ENCODE measurements around the gene BLMH.
"Not testable (repeated sequence)": the region's sequence is repeated elsewhere in the genome, so short reads cannot be mapped to it uniquely, and the experiment has no call there.

Gene BLMH

DNA sequence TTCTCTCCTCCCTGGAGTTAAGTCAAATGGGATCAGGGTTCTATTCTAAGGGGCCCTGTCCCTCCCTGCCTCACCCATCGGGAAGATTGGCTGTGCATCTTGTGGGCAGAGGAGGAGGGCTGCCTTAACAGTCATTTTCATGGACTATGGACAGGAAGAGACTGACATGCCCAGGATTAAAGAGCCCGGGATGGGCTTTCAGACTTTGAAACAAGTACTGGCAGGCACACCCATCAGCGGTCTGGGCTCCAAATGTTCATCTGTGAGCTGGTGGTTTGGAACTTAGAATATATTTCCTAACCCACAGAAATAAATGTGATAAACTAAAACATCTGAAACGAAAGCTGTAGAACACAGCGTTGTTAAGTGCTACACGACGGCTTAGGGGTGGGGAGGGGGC, 62.7 kb downstream of the BLMH start:
- no peak for DNase-seq (ENCODE audit: low read depth)

DNA sequence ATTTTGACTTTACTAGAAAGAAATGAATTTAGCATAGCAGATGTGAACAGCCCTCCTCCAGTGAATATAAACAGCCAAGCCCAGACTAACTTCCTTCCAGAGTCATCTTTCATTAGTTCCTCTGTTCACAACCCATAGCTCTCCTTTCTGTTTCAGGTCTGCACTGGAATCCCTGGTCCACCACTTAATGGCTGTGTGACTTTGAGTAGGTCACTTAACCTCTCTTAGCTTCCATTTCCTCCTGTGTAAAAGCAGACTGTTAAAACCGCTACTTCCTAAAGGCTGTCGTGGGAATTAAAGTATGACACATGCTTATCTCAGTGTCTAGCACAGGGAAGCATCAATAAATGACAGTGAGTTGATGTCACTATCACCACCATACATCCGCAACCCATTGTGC, 63.7 kb downstream of the BLMH start:
- DNase-seq (ENCODE audit: low read depth): no peak

DNA sequence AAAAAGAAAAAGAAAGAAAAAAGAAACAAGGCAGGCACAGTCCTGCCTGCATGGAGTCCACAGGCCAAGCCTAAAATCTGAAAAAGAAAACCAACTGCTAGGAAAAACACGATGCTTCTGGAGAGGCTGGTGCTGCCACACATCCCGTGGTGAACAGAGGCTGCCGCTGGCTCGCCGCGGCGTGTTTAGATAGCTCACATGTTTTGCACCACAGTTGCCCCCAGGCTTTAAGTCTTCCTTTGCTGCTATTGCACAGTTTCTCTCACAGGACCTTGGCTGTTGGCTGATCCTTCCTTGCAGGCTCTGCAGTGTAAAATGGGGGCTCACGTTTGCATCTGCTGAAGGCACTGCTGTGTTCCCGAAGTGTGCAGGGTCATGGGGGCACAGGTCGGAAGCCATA, 64.9 kb downstream of the BLMH start:
- no peak for DNase-seq (ENCODE audit: low read depth)

DNA sequence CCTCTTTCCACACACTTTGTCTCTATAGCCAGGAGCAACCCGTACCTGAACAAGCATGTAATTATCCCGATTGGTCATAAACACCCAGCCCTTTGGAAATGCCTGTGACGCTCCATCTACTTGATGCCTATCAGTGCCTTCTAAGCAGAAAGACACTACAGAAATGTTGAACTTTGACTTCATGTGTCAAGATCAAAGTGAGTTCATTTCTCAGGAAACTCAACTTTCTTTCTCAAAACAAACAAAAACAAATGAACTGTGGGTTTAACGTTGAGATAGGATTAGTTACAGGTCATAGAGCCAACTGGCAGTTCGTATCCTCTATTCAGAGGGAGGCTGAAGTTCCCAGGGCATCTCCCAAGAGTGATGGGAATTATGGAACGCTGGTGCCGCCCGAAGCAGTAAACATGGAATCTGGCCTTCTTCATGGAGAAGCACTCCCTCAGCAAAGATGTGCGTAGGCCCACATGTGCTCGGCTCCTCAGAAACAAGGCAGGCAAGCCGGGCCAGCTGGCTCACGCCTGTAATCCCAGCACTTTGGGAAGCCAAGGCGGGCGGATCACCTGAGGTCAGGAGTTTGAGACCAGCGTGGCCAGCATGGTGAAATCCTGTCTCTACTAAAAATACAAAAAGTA, 65.7 kb downstream of the BLMH start:
- DNase-seq (ENCODE audit: low read depth): no peak

DNA sequence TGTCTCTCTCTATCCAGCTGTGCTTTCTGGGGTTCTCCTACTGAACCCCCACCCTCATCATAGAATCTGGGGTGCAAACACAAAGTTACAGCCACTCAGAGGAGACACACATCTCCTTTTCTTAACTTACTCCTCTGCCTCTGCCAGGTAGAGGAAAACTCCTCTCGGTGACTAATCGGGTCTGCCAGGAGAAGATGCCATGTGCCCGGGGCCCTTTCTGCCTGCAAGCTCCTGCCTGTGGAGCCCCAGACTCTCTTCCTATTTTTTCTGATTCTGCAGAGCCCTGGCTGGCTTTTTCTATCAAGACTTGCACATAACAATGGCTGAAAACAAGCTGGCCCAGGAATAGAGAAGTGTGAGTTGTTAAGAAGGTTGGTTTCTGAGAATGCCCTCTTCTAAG, 66.6 kb downstream of the BLMH start:
- DNase-seq (ENCODE audit: low read depth): no peak

DNA sequence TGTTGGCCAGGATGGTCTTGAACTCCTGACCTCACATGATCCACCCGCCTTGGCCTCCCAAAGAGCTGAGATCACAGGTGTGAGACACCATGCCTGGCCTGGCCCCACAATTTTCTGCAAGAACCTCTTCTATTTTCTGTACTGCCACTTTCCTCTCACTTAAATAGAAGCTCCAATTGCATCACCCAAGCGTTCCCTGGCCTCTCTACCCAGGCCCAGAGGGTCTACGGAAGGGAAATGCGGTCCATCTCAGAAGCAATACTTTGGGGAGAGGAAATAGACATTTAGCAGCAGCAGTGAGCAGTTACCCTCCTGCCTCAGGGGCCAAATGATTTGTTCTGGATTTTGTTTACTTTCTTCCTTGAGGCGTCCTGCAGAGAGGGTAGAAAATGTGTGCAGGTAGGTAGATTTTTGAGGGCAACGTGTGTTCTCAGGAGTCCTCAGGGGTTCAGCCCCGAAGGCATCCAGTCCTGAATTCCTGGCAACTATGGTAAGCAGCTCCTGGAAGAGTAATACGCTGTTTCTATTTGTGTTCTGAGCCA, 67.3 kb downstream of the BLMH start:
- DNase-seq (ENCODE audit: low read depth): no peak

DNA sequence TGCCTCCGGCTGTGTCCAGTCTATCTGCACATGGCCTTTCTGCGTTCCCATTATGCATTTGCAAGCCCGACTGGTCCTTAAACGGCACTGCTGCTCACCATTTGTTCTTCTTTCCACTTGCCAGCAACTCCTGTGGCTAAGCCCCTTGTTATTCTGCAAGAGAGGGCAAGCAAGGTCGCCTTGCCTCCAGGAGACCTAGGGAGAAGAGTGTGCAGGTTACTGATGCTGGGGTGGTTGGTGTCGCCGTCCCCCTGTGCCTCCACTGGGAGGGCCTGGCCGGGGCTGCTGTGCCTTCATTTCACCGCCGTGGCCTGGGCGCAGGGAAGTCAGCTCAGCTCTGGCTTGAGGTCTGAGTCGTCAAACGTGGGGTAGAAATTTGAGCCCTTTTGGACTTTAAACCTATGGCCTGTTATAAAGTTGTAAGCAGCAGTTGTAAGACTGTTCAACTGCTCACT, 69.0 kb downstream of the BLMH start:
- DNase-seq (ENCODE audit: low read depth): no peak

DNA sequence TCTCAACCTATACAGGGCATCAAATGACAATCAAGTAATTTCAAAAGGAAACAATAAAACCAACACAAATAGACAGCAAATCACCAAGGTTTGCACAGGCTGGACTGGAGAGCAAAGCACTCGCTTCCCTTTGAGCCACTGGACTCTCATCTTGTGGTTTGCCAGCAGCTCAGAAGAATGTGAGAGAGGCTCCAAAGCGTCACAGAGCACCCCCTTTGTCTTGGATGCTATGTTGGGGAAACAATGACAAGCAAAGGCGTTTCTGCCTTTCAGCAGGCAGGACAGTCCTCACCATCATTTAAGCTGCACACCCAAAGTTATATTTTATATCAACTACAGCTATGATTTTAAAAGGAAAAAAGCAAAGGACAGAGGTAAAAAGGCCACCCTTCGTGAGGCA, 69.5 kb downstream of the BLMH start:
- DNase-seq (ENCODE audit: low read depth): no peak

DNA sequence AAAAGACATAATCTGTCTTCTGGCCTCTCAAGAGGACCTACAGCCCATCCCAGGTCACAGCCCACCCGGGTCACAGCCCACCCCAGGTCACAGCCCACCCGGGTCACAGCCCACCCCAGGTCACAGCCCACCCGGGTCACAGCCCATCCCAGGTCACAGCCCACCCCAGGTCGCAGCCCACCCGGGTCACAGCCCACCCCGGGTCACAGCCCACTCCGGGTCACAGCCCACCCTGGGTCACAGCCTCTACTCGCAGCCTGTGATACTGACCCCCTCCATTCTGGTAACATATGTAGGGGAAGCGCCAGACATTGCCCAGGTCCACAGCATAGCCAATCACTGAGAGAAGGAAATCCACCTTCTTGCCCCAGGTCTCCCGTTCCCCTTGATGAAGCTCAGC, 70.4 kb downstream of the BLMH start:
- no peak for DNase-seq (ENCODE audit: low read depth)

DNA sequence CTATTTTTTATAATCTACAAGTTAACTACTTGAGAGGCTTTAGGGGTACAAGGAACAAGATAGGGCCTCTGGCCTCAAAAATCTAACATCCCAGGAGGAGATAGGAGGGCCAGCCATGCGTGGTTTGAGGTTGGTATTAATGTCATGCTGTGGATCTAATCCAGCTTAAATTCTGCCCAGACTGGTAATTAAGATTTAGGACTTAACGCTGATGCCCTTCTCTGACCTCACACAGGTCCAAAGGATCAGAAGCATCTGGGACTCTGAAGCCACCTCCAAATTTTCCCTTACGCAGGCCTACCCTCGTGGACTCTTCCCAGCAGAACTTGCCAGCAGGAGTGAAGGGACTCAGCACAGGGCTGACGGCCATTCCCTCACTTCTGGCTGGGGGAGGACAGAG, 71.3 kb downstream of the BLMH start:
- no peak for DNase-seq (ENCODE audit: low read depth)

DNA sequence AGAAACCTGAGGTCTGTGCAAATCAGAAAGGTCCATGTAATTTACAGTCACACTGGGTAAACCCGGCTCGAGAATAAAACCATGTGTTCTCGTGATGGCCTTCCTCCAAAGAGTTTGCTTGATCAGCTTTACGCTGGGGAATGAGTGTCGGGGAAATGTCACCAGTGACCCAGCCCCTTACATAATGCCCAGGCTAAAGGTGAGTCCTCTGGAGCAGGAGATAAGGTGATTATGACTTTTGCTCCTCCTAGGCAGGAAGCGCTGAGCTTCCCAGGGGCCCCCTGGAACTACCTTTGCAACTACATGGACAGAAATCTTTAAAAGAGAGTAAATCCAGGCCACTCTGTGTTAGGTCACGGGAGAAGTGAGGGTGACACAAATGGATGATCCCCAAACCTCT, 71.9 kb downstream of the BLMH start:
- no peak for DNase-seq (ENCODE audit: low read depth)

DNA sequence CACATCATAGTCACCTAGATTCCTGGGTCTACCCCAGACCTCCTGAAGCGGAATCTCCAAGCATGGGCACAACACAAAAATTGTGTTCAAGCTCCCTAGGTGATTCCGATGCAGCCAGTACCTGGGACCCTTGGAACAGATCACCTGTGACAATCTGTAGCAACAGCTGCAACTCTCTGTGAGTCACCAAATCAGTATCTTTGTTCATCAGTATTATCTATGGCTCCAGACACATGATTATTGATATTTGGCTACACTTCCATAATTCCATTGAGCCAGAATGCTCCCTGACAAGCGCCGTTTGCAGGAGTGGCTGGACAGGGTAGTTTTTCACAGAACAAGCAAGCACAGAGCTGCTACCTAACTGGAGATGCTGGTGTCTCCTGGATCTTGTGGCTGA, 72.4 kb downstream of the BLMH start:
- no peak for DNase-seq (ENCODE audit: low read depth)

DNA sequence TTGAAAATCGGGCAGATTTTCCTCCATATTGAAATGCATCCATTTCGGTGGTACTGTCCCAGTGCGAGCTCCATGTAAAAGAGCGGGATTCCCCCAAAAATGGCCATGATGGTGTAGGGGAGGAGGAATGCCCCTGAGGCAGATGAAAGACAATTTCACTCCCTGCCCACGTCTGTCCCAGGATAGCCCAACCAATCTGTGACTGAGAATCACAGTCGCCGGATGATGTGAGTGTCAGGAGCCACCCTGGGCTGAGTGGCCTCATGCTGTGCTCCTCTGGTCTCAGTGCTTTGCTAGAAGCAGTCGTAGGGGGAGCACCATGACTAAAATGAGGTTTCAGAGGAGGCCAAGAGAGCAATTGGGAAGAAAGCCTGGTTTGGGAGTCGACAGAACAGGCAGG, 72.9 kb downstream of the BLMH start:
- no peak for DNase-seq (ENCODE audit: low read depth)

DNA sequence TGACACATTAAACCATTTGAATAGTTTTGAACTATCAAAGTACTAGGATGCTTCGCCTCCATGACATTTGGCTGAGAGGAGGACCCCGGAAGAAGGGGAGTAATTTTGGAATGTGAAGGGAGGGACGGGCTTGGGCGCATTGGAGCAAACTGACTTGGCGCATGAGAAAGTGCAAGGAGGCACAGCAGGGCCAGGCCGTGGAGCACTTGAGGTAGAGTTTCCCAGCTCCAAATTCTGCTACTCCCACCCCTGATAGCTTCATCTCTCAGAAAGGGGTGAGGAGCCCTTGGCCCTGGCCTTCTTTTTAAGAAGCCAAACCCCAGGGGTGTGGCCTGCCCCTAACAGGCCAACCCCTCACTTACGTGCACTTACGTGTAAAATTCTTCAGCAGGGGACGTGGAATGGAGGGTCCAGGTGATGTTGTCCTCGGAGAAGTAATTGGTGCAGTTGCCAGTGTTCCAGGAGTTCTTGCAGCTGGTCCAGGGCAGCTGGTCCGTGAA, 73.9 kb downstream of the BLMH start:
- DNase-seq (ENCODE audit: low read depth): no peak

DNA sequence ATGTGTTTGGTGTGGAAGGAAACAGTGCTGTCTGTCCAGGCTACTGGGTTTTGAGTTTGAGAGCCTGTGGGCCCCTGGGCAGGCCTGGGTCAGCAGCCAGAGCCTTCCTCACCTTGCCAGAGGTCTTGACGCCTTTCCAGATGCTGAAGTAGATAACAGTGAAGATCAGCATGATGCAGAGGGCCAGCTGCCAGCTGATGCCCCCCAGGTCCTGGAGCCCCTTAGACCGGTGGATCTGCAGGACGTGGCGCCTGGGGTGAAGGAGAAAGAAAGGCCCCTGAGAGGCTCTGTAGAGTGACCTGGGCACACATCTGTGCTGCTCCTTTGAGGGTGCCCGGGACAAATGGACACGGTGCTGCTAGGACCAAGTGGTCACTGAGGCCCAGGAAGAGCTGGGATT, 74.7 kb downstream of the BLMH start:
- no peak for DNase-seq (ENCODE audit: low read depth)

DNA sequence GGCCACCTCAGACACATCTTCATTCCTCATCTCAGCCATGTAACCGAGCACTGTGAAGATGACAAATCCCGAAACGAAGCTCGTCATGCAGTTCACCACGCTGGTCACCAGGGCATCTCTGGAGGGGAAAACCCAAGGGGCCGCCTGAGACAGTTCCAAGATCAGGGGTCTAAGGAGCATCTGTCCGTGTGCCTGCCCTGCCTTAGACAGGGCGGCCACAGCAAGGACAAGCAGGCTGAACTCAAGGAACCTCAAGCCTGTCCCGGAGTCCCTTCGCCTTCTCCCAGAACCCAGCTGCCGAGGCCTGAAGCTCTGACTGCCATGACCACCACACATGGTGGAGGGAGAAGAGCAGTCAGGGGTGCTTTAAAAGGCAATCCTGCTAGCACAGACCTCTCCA, 79.0 kb downstream of the BLMH start:
- no peak for DNase-seq (ENCODE audit: low read depth)

DNA sequence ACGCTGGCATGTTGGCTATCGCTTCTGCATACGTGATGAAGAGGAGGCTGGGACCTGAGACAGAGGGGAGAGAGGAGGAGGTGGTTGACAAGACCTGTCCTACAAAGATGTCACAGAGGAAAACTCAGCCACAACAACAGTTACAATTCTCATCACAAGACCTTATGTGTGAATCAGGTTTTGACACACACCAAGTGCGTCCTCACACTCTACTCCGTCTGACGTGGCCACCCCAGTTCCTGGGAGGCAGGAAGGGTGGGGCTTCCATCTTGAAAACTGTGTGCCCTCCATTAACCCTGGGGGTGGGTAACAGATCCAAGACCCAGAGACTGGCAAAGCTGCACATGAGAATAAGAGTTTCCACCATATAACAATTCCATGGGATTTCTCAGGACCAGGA, 80.4 kb downstream of the BLMH start:
- DNase-seq (ENCODE audit: low read depth): no peak

DNA sequence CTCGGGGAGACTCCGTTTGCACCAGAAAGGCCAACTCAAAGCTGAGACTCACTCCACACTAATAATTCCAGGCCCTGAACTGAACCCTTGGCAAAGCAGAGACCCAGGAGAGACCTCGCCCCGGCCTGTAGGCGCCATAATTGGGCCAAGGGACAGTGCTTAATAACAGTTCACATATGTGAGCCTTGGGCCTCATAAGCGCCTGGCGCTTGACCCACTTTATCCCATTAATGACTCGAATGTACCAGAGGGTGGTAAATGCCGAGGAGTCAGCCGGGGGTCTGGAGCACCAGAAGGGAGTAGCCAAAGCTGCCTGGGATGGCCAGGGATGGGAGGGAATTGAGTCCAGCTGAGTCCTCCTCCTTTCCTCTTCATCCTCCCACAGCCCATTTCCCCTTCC, 80.8 kb downstream of the BLMH start:
- no peak for DNase-seq (ENCODE audit: low read depth)

DNA sequence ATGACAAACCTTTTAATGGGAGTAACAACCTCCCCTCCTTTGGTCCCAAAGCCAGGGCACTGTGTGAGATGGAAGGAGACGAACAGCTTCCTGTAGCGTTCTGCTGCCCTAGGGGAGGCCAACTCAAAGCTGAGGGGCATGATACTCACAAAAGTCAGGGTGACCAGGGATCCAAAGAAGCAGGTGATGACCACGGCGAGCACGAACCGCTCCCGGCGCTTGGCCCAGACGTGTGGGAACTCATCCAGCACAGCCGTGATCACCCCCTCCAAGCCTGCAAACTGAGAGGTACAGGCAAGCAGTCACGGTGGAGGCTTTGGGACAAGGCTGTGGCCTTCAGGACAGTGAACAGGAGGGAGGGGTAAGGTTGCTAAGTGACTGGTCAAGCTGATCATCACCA, 81.4 kb downstream of the BLMH start:
- no peak for DNase-seq (ENCODE audit: low read depth)

DNA sequence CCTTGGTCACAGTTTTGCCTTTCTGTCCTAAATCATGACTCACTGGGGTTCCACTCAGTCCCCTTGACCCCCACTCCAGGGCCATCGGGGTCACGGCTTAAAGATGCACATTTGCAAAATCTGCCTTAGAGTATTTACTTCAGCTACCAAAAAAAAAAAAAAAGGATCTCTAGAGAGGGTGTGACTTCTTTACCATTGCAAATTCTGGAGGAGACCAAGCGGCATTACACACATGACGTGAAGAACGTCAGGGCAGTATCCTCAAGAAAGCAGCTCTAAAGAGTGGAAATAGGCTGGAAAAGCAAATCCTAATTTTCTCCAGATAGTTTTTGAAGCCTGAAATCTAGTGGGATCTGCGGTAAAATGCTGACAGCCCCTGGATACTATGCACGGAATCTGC, 81.8 kb downstream of the BLMH start:
- DNase-seq (ENCODE audit: low read depth): no peak

DNA sequence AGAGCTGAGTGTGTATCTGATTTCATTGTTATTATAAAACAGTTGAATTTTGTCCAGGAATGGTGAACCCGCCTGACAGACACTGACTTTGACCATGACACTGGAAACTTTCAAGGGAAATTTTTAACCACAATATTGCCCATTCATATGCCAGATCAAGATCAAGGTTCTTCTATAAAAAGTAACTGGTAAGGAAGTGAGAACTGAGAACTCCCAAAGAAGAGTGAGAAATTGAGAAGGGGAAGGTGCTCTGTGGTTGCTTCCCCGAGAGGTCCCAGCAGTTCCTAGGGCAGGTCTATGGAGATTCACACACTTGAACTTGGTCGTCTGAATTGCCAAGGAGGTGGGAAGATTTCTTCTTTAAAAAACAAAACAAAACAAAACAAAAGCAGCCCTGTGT, 83.5 kb downstream of the BLMH start:
- DNase-seq (ENCODE audit: low read depth): no peak

DNA sequence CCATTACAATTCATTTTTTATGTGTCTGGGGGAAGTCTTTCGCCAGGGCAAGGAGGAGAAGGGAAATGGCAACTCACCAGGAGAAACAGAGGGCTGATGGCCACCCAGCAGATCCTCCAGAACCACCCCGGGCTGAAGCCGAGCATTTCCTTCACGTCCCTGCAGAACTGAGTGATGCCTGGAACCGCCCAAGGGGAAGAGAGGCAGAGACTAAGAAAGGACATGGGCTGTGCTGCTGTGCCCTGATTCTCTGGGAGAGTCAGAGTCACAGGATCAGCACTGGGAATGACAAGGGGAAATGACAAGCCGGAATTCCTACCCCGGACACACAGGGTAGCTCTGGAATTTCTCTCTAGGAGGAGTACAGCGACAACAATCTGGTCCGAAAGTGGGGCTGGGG, 84.1 kb downstream of the BLMH start:
- DNase-seq (ENCODE audit: low read depth): no peak

DNA sequence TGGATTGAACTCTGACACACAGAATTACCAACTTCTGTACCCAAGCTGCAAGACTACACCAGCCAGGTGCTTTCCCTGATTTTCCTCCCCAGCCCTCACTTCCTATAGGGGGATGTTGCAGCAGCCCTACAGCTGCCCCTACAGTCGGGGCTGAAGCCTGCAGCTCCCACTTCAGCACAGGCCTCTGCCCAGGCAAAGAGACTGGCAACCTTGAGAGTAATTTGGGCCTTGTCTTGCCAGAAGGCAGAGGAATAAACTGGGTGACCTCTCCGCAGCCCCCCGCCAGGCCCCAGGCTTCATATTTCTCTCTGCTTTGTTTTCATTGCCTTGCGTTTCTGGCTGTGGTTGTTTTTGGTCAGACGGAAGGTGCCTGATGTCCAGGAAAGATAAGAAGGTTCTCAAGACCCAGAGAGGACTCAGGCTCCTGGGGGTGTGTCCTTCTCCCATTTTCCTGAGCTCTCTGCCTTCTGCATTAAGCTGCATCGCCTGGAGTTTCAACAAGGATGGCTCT, 88.2 kb downstream of the BLMH start:
- DNase-seq (ENCODE audit: low read depth): no peak

DNA sequence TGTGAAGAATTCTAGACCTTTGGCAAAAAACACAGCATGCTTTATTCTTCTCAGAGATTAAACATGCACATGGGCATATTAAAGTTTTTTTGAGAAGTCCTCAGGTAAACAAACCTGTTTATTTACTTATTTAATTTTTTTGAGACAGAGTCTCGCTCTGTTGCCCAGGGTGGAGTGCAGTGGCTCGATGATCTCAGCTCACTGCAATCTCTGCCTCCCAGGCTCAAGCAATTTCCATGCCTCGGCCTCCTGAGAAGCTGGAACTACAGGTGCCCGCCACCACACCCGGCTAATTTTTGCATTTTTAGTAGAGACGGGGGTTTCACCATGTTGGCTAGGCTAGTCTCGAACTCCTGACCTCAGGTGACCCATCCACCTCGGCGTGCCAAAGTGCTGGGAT, 91.1 kb downstream of the BLMH start:
- not testable (repeated sequence) for DNase-seq (ENCODE audit: low read depth)

Data from activated T-cell treated with anti-CD3 and anti-CD28 coated beads for 24 hours (primary cell).